ENCODE measurements around the gene PCDHB11. TPM values are rescaled to one million over a fixed set of nuclear protein-coding genes. Genes with fewer than 3 reads are reported as not detected.
"Not testable (repeated sequence)": the region's sequence is repeated elsewhere in the genome, so short reads cannot be mapped to it uniquely, and the experiment has no call there.

Gene PCDHB11
- total and polyA plus RNA-seq, 4 donors, result 0.08 to 0.33 (median 0.16) TPM

GRCh38 chr5:141245250-141245717, 45.9 kb downstream of the PCDHB11 start, which contains the start of gene PCDHB15:
Gene PCDHB15, plus strand, starts transcription at chr5:141245395. Its CDS starts 184 bp downstream, at chr5:141245579.
- WGBS, result 11% methylated on average over 16 of the region's 16 CpGs
- TF ChIP-seq NR2F2 (IDR thresholded peaks at IDR 0.05) (no peak), HNF4A (conservative IDR thresholded peaks at IDR 0.05) (no peak), SP1 (IDR thresholded peaks at IDR 0.05) (no peak), RAD21 (IDR thresholded peaks at IDR 0.05) (peak; percentile 29 to 31)
- Histone ChIP-seq H3K9ac (ENCODE audit: low read depth in 1 of 2, low read length in 2 of 2) (no peak within 1 kb of the TSS), H3K9me3 (ENCODE audit: control insufficient read depth in 4 of 4, low read length in 3 of 4) (peaks cover 52 to 81% (median 65%) of the 10 kb centered on the region in 4 donors), H3K4me1 (ENCODE audit: control insufficient read depth in 4 of 4, insufficient read depth in 4 of 4, low read length in 3 of 4) (no peaks in the 10 kb centered on the region), H3K36me3 (ENCODE audit: control insufficient read depth in 4 of 4, insufficient read depth in 3 of 4, low read depth in 1 of 4, low read length in 3 of 4) (no peaks in the 10 kb centered on the region), H3K27ac (ENCODE audit: low read depth in 1 of 2, low read length in 2 of 2) (no peak within 1 kb of the TSS), H3K27me3 (ENCODE audit: control insufficient read depth in 4 of 4, insufficient read depth in 4 of 4, low read length in 3 of 4) (no peaks in the 10 kb centered on the region), H3K4me3 (ENCODE audit: low read depth in 1 of 3, low read length in 3 of 3) (peak within 1 kb of the TSS; percentile 30 to 45 (median 37))
- DNase-seq (ENCODE audit: low spot score), result no peak

GRCh38 chr5:141246971-141247370, 47.5 kb downstream of the PCDHB11 start:
- H3K9me3 ChIP-seq (ENCODE audit: control insufficient read depth in 4 of 4, low read length in 3 of 4), result peaks cover 50 to 82% (median 61%) of the 10 kb centered on the region in 4 donors
- H3K36me3 ChIP-seq (ENCODE audit: control insufficient read depth in 4 of 4, insufficient read depth in 3 of 4, low read depth in 1 of 4, low read length in 3 of 4); H3K4me1 ChIP-seq (ENCODE audit: control insufficient read depth in 4 of 4, insufficient read depth in 4 of 4, low read length in 3 of 4); DNase-seq (ENCODE audit: low spot score); H3K9ac ChIP-seq (ENCODE audit: low read depth in 1 of 2, low read length in 2 of 2); H3K4me3 ChIP-seq (ENCODE audit: low read depth in 1 of 3, low read length in 3 of 3); H3K27ac ChIP-seq (ENCODE audit: low read depth in 1 of 2, low read length in 2 of 2); H3K27me3 ChIP-seq (ENCODE audit: control insufficient read depth in 4 of 4, insufficient read depth in 4 of 4, low read length in 3 of 4): not testable (repeated sequence)
- WGBS, result 33% methylated on average over 32 of the region's 42 CpGs

- Histone ChIP-seq H3K9me3 (ENCODE audit: control insufficient read depth in 4 of 4, low read length in 3 of 4) (peaks cover 49 to 85% (median 61%) of the 10 kb centered on the region in 4 donors), H3K4me3 (ENCODE audit: low read depth in 1 of 3, low read length in 3 of 3) (peak overlapping the region in 1 of 3 donors; percentile 28)
- H3K9ac ChIP-seq (ENCODE audit: low read depth in 1 of 2, low read length in 2 of 2); H3K4me1 ChIP-seq (ENCODE audit: control insufficient read depth in 4 of 4, insufficient read depth in 4 of 4, low read length in 3 of 4); H3K27me3 ChIP-seq (ENCODE audit: control insufficient read depth in 4 of 4, insufficient read depth in 4 of 4, low read length in 3 of 4); H3K36me3 ChIP-seq (ENCODE audit: control insufficient read depth in 4 of 4, insufficient read depth in 3 of 4, low read depth in 1 of 4, low read length in 3 of 4); DNase-seq (ENCODE audit: low spot score); H3K27ac ChIP-seq (ENCODE audit: low read depth in 1 of 2, low read length in 2 of 2): not testable (repeated sequence)
- WGBS, result 36% methylated on average over 34 of the region's 34 CpGs
These were observed 48.0 kb downstream of the PCDHB11 start for GRCh38 chr5:141247434-141247833.

- Histone ChIP-seq H3K4me3 (ENCODE audit: low read depth in 1 of 3, low read length in 3 of 3) (peak overlapping the region in 2 of 3 donors; percentile 4 to 27), H3K27me3 (ENCODE audit: control insufficient read depth in 4 of 4, insufficient read depth in 4 of 4, low read length in 3 of 4) (no peaks in the 10 kb centered on the region), H3K9me3 (ENCODE audit: control insufficient read depth in 4 of 4, low read length in 3 of 4) (peaks cover 43 to 93% (median 67%) of the 10 kb centered on the region in 4 donors), H3K36me3 (ENCODE audit: control insufficient read depth in 4 of 4, insufficient read depth in 3 of 4, low read depth in 1 of 4, low read length in 3 of 4) (no peaks in the 10 kb centered on the region), H3K27ac (ENCODE audit: low read depth in 1 of 2, low read length in 2 of 2) (no peak overlapping the region), H3K9ac (ENCODE audit: low read depth in 1 of 2, low read length in 2 of 2) (no peak overlapping the region), H3K4me1 (ENCODE audit: control insufficient read depth in 4 of 4, insufficient read depth in 4 of 4, low read length in 3 of 4) (no peaks in the 10 kb centered on the region)
- no peak for TF ChIP-seq TAF1 (conservative IDR thresholded peaks at IDR 0.05)
- no peak for DNase-seq (ENCODE audit: low spot score)
These were observed 51.1 kb downstream of the PCDHB11 start for GRCh38 chr5:141250576-141250975.

Other genes starting within 250 kb of the PCDHB11 start
Only the 30 nearest of the 37 such genes appear.
- gene PCDHB1, start 148.3 kb upstream of the PCDHB11 start, total RNA-seq, result not detected
- not detected for gene PCDHB1, start 148.3 kb upstream of the PCDHB11 start, polyA plus RNA-seq
- under 1 TPM; 0.08 to 0.09 TPM for gene PCDHB2, start 105.0 kb upstream of the PCDHB11 start, total RNA-seq
- gene PCDHB2, start 105.0 kb upstream of the PCDHB11 start, polyA plus RNA-seq, result under 1 TPM in 1 of 2 donors, not detected in 1; 0.05 TPM
- gene PCDHB3, start 99.2 kb upstream of the PCDHB11 start, total RNA-seq, result under 1 TPM; 0.08 to 0.09 TPM
- gene PCDHB3, start 99.2 kb upstream of the PCDHB11 start, polyA plus RNA-seq, result under 1 TPM in 1 of 2 donors, not detected in 1; 0.09 TPM
- under 1 TPM; 0.14 to 0.17 TPM for gene PCDHB4, start 77.8 kb upstream of the PCDHB11 start, total RNA-seq
- under 1 TPM; 0.17 to 0.36 TPM for gene PCDHB4, start 77.8 kb upstream of the PCDHB11 start, polyA plus RNA-seq
- under 1 TPM; 0.42 TPM for gene PCDHB5, start 64.4 kb upstream of the PCDHB11 start, total RNA-seq
- under 1 TPM; 0.17 to 0.33 TPM for gene PCDHB5, start 64.4 kb upstream of the PCDHB11 start, polyA plus RNA-seq
- under 1 TPM in 1 of 2 donors, not detected in 1; 0.05 TPM for gene PCDHB6, start 49.6 kb upstream of the PCDHB11 start, total RNA-seq
- under 1 TPM; 0.04 to 0.06 TPM for gene PCDHB6, start 49.6 kb upstream of the PCDHB11 start, polyA plus RNA-seq
- under 1 TPM; 0.08 to 0.09 TPM for gene PCDHB7, start 27.0 kb upstream of the PCDHB11 start, total RNA-seq
- gene PCDHB7, start 27.0 kb upstream of the PCDHB11 start, polyA plus RNA-seq, result under 1 TPM in 1 of 2 donors, not detected in 1; 0.21 TPM
- under 1 TPM; 0.08 to 0.14 TPM for gene PCDHB8, start 21.8 kb upstream of the PCDHB11 start, total RNA-seq
- under 1 TPM in 1 of 2 donors, not detected in 1; 0.03 TPM for gene PCDHB8, start 21.8 kb upstream of the PCDHB11 start, polyA plus RNA-seq
- under 1 TPM; 0.09 to 0.17 TPM for gene PCDHB16, start 17.2 kb upstream of the PCDHB11 start, total RNA-seq
- gene PCDHB16, start 17.2 kb upstream of the PCDHB11 start, polyA plus RNA-seq, result under 1 TPM; 0.14 to 0.31 TPM
- under 1 TPM; 0.09 to 0.25 TPM for gene PCDHB9, start 12.5 kb upstream of the PCDHB11 start, total RNA-seq
- under 1 TPM; 0.03 to 0.07 TPM for gene PCDHB9, start 12.5 kb upstream of the PCDHB11 start, polyA plus RNA-seq
- gene PCDHB10, start 7.3 kb upstream of the PCDHB11 start, total RNA-seq, result under 1 TPM; 0.14 to 0.17 TPM
- gene PCDHB10, start 7.3 kb upstream of the PCDHB11 start, polyA plus RNA-seq, result under 1 TPM; 0.07 TPM
- gene PCDHB12, start 9.1 kb downstream of the PCDHB11 start, total RNA-seq, result under 1 TPM; 0.28 to 0.33 TPM
- gene PCDHB12, start 9.1 kb downstream of the PCDHB11 start, polyA plus RNA-seq, result under 1 TPM; 0.06 to 0.12 TPM
- gene PCDHB13, start 14.3 kb downstream of the PCDHB11 start, total RNA-seq, result under 1 TPM; 0.19 to 0.42 TPM
- under 1 TPM; 0.11 to 0.17 TPM for gene PCDHB13, start 14.3 kb downstream of the PCDHB11 start, polyA plus RNA-seq
- under 1 TPM; 0.42 to 0.47 TPM for gene PCDHB14, start 23.7 kb downstream of the PCDHB11 start, total RNA-seq
- under 1 TPM; 0.10 to 0.23 TPM for gene PCDHB14, start 23.7 kb downstream of the PCDHB11 start, polyA plus RNA-seq
- gene PCDHB15, start 45.8 kb downstream of the PCDHB11 start, total RNA-seq, result under 1 TPM; 0.28 to 0.59 TPM
- gene PCDHB15, start 45.8 kb downstream of the PCDHB11 start, polyA plus RNA-seq, result under 1 TPM; 0.21 to 0.52 TPM
- under 1 TPM; 0.19 to 0.42 TPM for gene SLC25A2, start 104.4 kb downstream of the PCDHB11 start, total RNA-seq
- not detected for gene SLC25A2, start 104.4 kb downstream of the PCDHB11 start, polyA plus RNA-seq
- gene TAF7, start 121.2 kb downstream of the PCDHB11 start, total RNA-seq, result 10 to 100 TPM; 25.7 to 36.3 TPM
- 10 to 100 TPM; 23.5 to 30.8 TPM for gene TAF7, start 121.2 kb downstream of the PCDHB11 start, polyA plus RNA-seq
- under 1 TPM; 0.05 to 0.08 TPM for gene PCDHGA1, start 130.9 kb downstream of the PCDHB11 start, total RNA-seq
- gene PCDHGA1, start 130.9 kb downstream of the PCDHB11 start, polyA plus RNA-seq, result under 1 TPM in 1 of 2 donors, not detected in 1; 0.05 TPM
- gene PCDHGA2, start 139.1 kb downstream of the PCDHB11 start, total RNA-seq, result under 1 TPM; 0.23 to 0.42 TPM
- under 1 TPM; 0.26 to 0.46 TPM for gene PCDHGA2, start 139.1 kb downstream of the PCDHB11 start, polyA plus RNA-seq
- under 1 TPM; 0.09 to 0.59 TPM for gene PCDHGA3, start 144.2 kb downstream of the PCDHB11 start, total RNA-seq
- under 1 TPM; 0.25 to 0.32 TPM for gene PCDHGA3, start 144.2 kb downstream of the PCDHB11 start, polyA plus RNA-seq
- under 1 TPM; 0.14 to 0.75 TPM for gene PCDHGB1, start 150.5 kb downstream of the PCDHB11 start, total RNA-seq
- under 1 TPM; 0.10 to 0.11 TPM for gene PCDHGB1, start 150.5 kb downstream of the PCDHB11 start, polyA plus RNA-seq
- gene PCDHGA4, start 155.4 kb downstream of the PCDHB11 start, total RNA-seq, result under 1 TPM; 0.23 to 0.92 TPM
- gene PCDHGA4, start 155.4 kb downstream of the PCDHB11 start, polyA plus RNA-seq, result under 1 TPM; 0.15 to 0.21 TPM
- 1 to 10 TPM in 1 of 2 donors, under 1 TPM in 1; 0.47 to 1.0 TPM for gene PCDHGB2, start 160.4 kb downstream of the PCDHB11 start, total RNA-seq
- gene PCDHGB2, start 160.4 kb downstream of the PCDHB11 start, polyA plus RNA-seq, result under 1 TPM in 1 of 2 donors, not detected in 1; 0.28 TPM
- under 1 TPM; 0.09 to 0.50 TPM for gene PCDHGA5, start 164.5 kb downstream of the PCDHB11 start, total RNA-seq
- gene PCDHGA5, start 164.5 kb downstream of the PCDHB11 start, polyA plus RNA-seq, result under 1 TPM; 0.04 to 0.08 TPM
- gene PCDHGB3, start 170.6 kb downstream of the PCDHB11 start, total RNA-seq, result 1 to 10 TPM in 1 of 2 donors, under 1 TPM in 1; 0.37 to 1.2 TPM
- gene PCDHGB3, start 170.6 kb downstream of the PCDHB11 start, polyA plus RNA-seq, result under 1 TPM in 1 of 2 donors, not detected in 1; 0.07 TPM
- gene PCDHGA6, start 174.3 kb downstream of the PCDHB11 start, total RNA-seq, result under 1 TPM; 0.37 to 0.67 TPM
- under 1 TPM; 0.08 to 0.18 TPM for gene PCDHGA6, start 174.3 kb downstream of the PCDHB11 start, polyA plus RNA-seq
- gene PCDHGA7, start 183.1 kb downstream of the PCDHB11 start, total RNA-seq, result under 1 TPM; 0.19 to 0.67 TPM
- under 1 TPM; 0.21 TPM for gene PCDHGA7, start 183.1 kb downstream of the PCDHB11 start, polyA plus RNA-seq
- 1 to 10 TPM; 1.7 to 2.8 TPM for gene PCDHGB4, start 188.1 kb downstream of the PCDHB11 start, total RNA-seq
- 1 to 10 TPM in 1 of 2 donors, under 1 TPM in 1; 0.76 to 1.4 TPM for gene PCDHGB4, start 188.1 kb downstream of the PCDHB11 start, polyA plus RNA-seq
- under 1 TPM; 0.14 to 0.75 TPM for gene PCDHGA8, start 193.0 kb downstream of the PCDHB11 start, total RNA-seq
- under 1 TPM; 0.02 to 0.13 TPM for gene PCDHGA8, start 193.0 kb downstream of the PCDHB11 start, polyA plus RNA-seq
- 1 to 10 TPM; 2.5 to 3.8 TPM for gene PCDHGB5, start 198.3 kb downstream of the PCDHB11 start, total RNA-seq
- 1 to 10 TPM in 1 of 2 donors, under 1 TPM in 1; 0.76 to 2.0 TPM for gene PCDHGB5, start 198.3 kb downstream of the PCDHB11 start, polyA plus RNA-seq